Panc1 (cell line): ENCODE results near the gene C3orf33. TPM values are rescaled to one million over a fixed set of nuclear protein-coding genes. Genes with fewer than 3 reads are reported as not detected.

ENCODE experiments used
- ATAC-seq: fragments of 200-7000 bp; cut with Tn5 transposase; 2 replicates; pipeline ENCODE4 v1.9.1; 2020; ENCODE audit warnings: mild to moderate bottlenecking, moderate library complexity
- BruUV-seq: library from RNA; stranded (reverse); fragments of 400-500 nt; replicated peaks from 2 replicates; lab custom pipeline; 2021; lab: Mats Ljungman, UMichigan
- CTCF ChIA-PET: fragments of 300-600 bp; sonication (Branson Sonifier 250); formaldehyde crosslinking; loops from one replicate; lab custom pipeline; 2022; ENCODE audit warnings: antibody characterized with exemption; lab: Charles Lee
- POLR2A ChIA-PET: fragments of 300-600 bp; sonication (Branson Sonifier 250); formaldehyde crosslinking; loops from one replicate; lab custom pipeline; 2022; ENCODE audit warnings: antibody characterized with exemption; lab: Charles Lee
- DNase-seq: peaks from one replicate; pipeline ENCODE4 v3.0.0-alpha.2; 2010; ENCODE audit warnings: low read depth, low spot score
- H3K27ac ChIP-seq: 2 replicates; pipeline ENCODE4 v1.5.1; 2011; ENCODE audit warnings: mild to moderate bottlenecking, low read length, inconsistent platforms
- H3K27me3 ChIP-seq: fragments of 200-500 bp; sonication (Bioruptor generic); 2 replicates; pipeline ENCODE4 v1.6.0; 2014; ENCODE audit warnings: low read length, inconsistent platforms; ENCODE audit not compliant: control insufficient read depth, insufficient read depth
- H3K36me3 ChIP-seq: fragments of 200-500 bp; sonication (Bioruptor generic); 2 replicates; pipeline ENCODE4 v1.5.1; 2014; ENCODE audit warnings: inconsistent platforms, mild to moderate bottlenecking, low read length, moderate library complexity; ENCODE audit not compliant: control insufficient read depth, insufficient read depth
- H3K4me1 ChIP-seq: 2 replicates; pipeline ENCODE4 v1.5.1; 2011; ENCODE audit warnings: inconsistent platforms, mild to moderate bottlenecking, low read length, moderate library complexity; ENCODE audit not compliant: control insufficient read depth, insufficient read depth
- H3K4me3 ChIP-seq, 2 experiments: 2 replicates each; pipeline ENCODE4 v1.5.1; 2011 to 2012; ENCODE audit warnings: low read depth in 2 of 2, low read length in 2 of 2, mild to moderate bottlenecking in 2 of 2, inconsistent platforms in 1 of 2, moderate library complexity in 1 of 2
- H3K9me3 ChIP-seq: fragments of 200-500 bp; sonication (Bioruptor generic); 2 replicates; pipeline ENCODE4 v1.5.1; 2014; ENCODE audit warnings: low read depth, mild to moderate bottlenecking, inconsistent platforms, low read length, moderate library complexity; ENCODE audit not compliant: control insufficient read depth, insufficient read depth
- POLR2AphosphoS5 ChIP-seq: IDR thresholded peaks from 2 replicates; pipeline ENCODE4 v1.6.1; 2012; ENCODE audit warnings: mild to moderate bottlenecking, low read depth, low read length, moderate library complexity
- SIN3A ChIP-seq: IDR thresholded peaks from 2 replicates; pipeline ENCODE4 v1.6.1; 2012; ENCODE audit warnings: low read depth, mild to moderate bottlenecking, low read length, moderate library complexity, borderline replicate concordance; ENCODE audit not compliant: insufficient read depth
- TCF7L2 ChIP-seq: IDR thresholded peaks from 2 replicates; pipeline ENCODE4 v1.6.1; 2011; ENCODE audit warnings: mild to moderate bottlenecking, low read depth, low read length, inconsistent platforms
- in situ Hi-C: cut with HindIII; loops from 2 replicates; pipeline ENCODE4 v1.10.0; 2016; ENCODE audit warnings: low sequenced_read_pairs, low pct_unique_long_range_greater_than_20kb
- intact Hi-C: fragments of 100-400 bp; cut with micrococcal nuclease; formaldehyde crosslinking; loops from one replicate; pipeline ENCODE4 v1.10.0; 2022; ENCODE audit not compliant: unreplicated experiment
- total RNA-seq: library from RNA; stranded (reverse); gene quantifications from one replicate; pipeline ENCODE4 v1.2.1, GENCODE V29; 2021; ENCODE audit not compliant: unreplicated experiment
- TF ChIP-seq, protein P1 (sequence below), 2 experiments: IDR thresholded peaks; 2 replicates each; pipeline ENCODE4 v1.6.1; 2011 to 2012; ENCODE audit warnings: low read depth in 2 of 2, control low read depth in 1 of 2, low read length in 1 of 2, mild to moderate bottlenecking in 1 of 2, moderate library complexity in 1 of 2; ENCODE audit not compliant: insufficient read depth in 1 of 2
- TF ChIP-seq, protein P2 (sequence below): fragments of 450-650 bp; IDR thresholded peaks from 2 replicates; pipeline ENCODE4 v1.5.1; 2017; ENCODE audit warnings: mild to moderate bottlenecking

The C3orf33 gene
- total RNA-seq, 1 experiment from 2014 or later = 3.2 TPM

DNA sequence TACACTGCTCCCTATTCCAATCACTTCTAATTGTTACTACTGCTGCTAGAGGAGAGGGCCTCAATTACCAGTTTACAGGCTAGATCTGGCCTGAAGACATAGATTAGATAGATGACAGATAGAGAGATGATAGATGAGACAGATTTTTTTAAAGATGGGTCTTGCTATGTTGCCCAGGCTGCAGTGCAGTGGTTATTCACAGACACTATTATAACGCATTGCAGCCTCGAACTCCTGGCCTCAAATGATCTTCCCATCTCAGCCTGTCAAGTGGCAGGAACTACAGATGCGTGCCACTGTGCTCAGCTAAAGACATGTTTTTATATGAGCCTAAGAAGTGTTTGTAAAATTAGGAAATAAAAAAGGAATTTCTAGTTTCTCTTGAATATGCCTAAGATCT lies 41.9 kb upstream of the C3orf33 start:
- no TSS peak for BruUV-seq
- Histone ChIP-seq H3K4me3 (no peak overlapping the region), H3K27me3 (no peaks in the 10 kb centered on the region), H3K4me1 (0 out of 2 replicates have a peak, but pooled peaks cover 8% of the 10 kb centered on the region), H3K27ac (no peak overlapping the region), H3K36me3 (no peaks in the 10 kb centered on the region), H3K9me3 (no peaks in the 10 kb centered on the region)
- DNase-seq (no peak), ATAC-seq (no peak)
- ChIA-PET POLR2A (no interaction called here), CTCF (no interaction called here)
- in situ Hi-C loops (no loop called here), intact Hi-C loops (no loop called here)
- no peak for TF ChIP-seq POLR2AphosphoS5

DNA sequence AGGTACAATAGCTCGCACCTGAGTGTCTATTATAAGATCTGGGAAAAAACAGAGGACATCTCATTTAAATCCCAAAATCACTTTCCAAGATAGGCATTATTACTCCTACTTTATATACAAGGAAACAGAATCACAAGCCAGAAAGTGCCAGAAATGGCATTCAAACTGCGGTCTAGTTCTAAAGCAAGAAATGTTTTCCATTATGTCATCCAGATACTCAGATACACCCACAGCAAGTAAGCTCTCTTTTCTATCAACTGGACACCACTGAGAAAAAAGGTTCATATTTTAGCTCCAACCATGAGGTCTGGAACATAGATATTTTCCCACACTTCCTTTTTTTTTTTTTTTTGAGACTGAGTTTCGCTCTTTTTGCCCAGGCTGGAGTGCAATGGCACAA lies 40.0 kb upstream of the C3orf33 start:
- intact Hi-C loops (no loop called here), in situ Hi-C loops (no loop called here)
- no TSS peak for BruUV-seq
- Histone ChIP-seq H3K36me3 (no peaks in the 10 kb centered on the region), H3K4me1 (no peaks in the 10 kb centered on the region), H3K27me3 (no peaks in the 10 kb centered on the region), H3K27ac (no peak overlapping the region), H3K9me3 (no peaks in the 10 kb centered on the region), H3K4me3 (no peak overlapping the region)
- no peak for TF ChIP-seq TCF7L2
- TF ChIP-seq, protein P1, sequence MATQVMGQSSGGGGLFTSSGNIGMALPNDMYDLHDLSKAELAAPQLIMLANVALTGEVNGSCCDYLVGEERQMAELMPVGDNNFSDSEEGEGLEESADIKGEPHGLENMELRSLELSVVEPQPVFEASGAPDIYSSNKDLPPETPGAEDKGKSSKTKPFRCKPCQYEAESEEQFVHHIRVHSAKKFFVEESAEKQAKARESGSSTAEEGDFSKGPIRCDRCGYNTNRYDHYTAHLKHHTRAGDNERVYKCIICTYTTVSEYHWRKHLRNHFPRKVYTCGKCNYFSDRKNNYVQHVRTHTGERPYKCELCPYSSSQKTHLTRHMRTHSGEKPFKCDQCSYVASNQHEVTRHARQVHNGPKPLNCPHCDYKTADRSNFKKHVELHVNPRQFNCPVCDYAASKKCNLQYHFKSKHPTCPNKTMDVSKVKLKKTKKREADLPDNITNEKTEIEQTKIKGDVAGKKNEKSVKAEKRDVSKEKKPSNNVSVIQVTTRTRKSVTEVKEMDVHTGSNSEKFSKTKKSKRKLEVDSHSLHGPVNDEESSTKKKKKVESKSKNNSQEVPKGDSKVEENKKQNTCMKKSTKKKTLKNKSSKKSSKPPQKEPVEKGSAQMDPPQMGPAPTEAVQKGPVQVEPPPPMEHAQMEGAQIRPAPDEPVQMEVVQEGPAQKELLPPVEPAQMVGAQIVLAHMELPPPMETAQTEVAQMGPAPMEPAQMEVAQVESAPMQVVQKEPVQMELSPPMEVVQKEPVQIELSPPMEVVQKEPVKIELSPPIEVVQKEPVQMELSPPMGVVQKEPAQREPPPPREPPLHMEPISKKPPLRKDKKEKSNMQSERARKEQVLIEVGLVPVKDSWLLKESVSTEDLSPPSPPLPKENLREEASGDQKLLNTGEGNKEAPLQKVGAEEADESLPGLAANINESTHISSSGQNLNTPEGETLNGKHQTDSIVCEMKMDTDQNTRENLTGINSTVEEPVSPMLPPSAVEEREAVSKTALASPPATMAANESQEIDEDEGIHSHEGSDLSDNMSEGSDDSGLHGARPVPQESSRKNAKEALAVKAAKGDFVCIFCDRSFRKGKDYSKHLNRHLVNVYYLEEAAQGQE (IDR thresholded peaks at IDR 0.05; ENCODE audit: insufficient read depth in 1 of 2, low read depth in 2 of 2, low read length in 1 of 2) = no peak
- TF ChIP-seq, protein P2, sequence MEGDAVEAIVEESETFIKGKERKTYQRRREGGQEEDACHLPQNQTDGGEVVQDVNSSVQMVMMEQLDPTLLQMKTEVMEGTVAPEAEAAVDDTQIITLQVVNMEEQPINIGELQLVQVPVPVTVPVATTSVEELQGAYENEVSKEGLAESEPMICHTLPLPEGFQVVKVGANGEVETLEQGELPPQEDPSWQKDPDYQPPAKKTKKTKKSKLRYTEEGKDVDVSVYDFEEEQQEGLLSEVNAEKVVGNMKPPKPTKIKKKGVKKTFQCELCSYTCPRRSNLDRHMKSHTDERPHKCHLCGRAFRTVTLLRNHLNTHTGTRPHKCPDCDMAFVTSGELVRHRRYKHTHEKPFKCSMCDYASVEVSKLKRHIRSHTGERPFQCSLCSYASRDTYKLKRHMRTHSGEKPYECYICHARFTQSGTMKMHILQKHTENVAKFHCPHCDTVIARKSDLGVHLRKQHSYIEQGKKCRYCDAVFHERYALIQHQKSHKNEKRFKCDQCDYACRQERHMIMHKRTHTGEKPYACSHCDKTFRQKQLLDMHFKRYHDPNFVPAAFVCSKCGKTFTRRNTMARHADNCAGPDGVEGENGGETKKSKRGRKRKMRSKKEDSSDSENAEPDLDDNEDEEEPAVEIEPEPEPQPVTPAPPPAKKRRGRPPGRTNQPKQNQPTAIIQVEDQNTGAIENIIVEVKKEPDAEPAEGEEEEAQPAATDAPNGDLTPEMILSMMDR = no peak
- no peak for TF ChIP-seq POLR2AphosphoS5
- no peak for TF ChIP-seq SIN3A
- DNase-seq = no peak
- ATAC-seq = no peak
- POLR2A ChIA-PET = interaction anchor here (0.6 to 0.7 kb wide), 2 partner anchors 75 to 402 kb away, joined by 3 to 6 read pairs; no protein-coding TSS in a partner anchor
- CTCF ChIA-PET = interaction anchor here (1.0 kb wide), 1 partner anchor 40 kb away, joined by 9 read pairs; no protein-coding TSS in a partner anchor

DNA sequence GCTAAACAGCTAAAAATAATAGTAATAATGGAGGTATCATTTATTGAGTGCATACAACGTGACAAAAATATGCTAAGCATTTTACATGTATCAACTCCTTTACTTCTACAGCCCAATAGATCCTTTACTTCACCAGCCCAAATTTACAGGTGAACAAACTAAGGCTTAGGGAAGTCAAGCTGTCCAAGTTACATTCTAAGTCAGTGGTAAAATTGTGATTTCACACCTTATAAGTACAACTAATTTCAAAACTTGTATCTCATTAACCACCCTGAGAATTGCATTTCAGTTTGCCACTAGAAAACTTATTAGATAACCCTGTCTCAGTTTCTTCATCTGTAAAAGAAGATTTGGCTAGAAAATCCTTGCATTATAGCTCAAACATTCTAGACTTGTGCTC lies 37.5 kb upstream of the C3orf33 start:
- DNase-seq = no peak
- ChIA-PET CTCF (no interaction called here), POLR2A (no interaction called here)
- BruUV-seq = TSS peak; percentile 25
- no peak for ATAC-seq
- H3K4me3 ChIP-seq = no peak overlapping the region
- no peak overlapping the region for H3K27ac ChIP-seq
- TF ChIP-seq, protein P1 (IDR thresholded peaks at IDR 0.05; ENCODE audit: insufficient read depth in 1 of 2, low read depth in 2 of 2, low read length in 1 of 2) = no peak
- no peak for TF ChIP-seq TCF7L2
- no peaks in the 10 kb centered on the region for H3K36me3 ChIP-seq
- no peaks in the 10 kb centered on the region for H3K27me3 ChIP-seq
- H3K4me1 ChIP-seq = no peaks in the 10 kb centered on the region
- H3K9me3 ChIP-seq = no peaks in the 10 kb centered on the region
- in situ Hi-C loops = no loop called here
- intact Hi-C loops = no loop called here
